ENCODE results near the gene CPNE1. TPM values are rescaled to one million over a fixed set of nuclear protein-coding genes. Genes with fewer than 3 reads are reported as not detected.

CPNE1 gene
- total RNA-seq, 3 donors from 2014 or later (not counting 1 experiment from before 2014, with no cell fraction given): 298 to 342 (median 334) TPM

GRCh38 chr20:35680452-35681183 lies 15.9 kb upstream of the CPNE1 start:
- no peak overlapping the region for H3K4me3 ChIP-seq (ENCODE audit: low read length)
- Mint-ChIP-seq H3K27ac (no peak overlapping the region), H3K27me3 (ENCODE audit: low read depth in 2 of 2) (no peaks in the 10 kb centered on the region), H3K36me3 (no peaks in the 10 kb centered on the region), H3K9me3 (no peaks in the 10 kb centered on the region), H3K4me1 (peaks cover 0 to 5% of the 10 kb centered on the region in 2 donors), H3K4me3 (no peak overlapping the region)
- DNase-seq (no peak), ATAC-seq (no peak)
- H3K27me3 ChIP-seq (ENCODE audit: control insufficient read depth, insufficient read depth, low read length): no peaks in the 10 kb centered on the region
- intact Hi-C loops (cut with micrococcal nuclease): no loop called here
- TF ChIP-seq, protein P1, sequence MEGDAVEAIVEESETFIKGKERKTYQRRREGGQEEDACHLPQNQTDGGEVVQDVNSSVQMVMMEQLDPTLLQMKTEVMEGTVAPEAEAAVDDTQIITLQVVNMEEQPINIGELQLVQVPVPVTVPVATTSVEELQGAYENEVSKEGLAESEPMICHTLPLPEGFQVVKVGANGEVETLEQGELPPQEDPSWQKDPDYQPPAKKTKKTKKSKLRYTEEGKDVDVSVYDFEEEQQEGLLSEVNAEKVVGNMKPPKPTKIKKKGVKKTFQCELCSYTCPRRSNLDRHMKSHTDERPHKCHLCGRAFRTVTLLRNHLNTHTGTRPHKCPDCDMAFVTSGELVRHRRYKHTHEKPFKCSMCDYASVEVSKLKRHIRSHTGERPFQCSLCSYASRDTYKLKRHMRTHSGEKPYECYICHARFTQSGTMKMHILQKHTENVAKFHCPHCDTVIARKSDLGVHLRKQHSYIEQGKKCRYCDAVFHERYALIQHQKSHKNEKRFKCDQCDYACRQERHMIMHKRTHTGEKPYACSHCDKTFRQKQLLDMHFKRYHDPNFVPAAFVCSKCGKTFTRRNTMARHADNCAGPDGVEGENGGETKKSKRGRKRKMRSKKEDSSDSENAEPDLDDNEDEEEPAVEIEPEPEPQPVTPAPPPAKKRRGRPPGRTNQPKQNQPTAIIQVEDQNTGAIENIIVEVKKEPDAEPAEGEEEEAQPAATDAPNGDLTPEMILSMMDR (IDR thresholded peaks at IDR 0.05): no peak
- no peaks in the 10 kb centered on the region for H3K9me3 ChIP-seq (ENCODE audit: control insufficient read depth, insufficient read depth, low read length)
- H3K27ac ChIP-seq (ENCODE audit: low read length): no peak overlapping the region
- no peaks in the 10 kb centered on the region for H3K4me1 ChIP-seq (ENCODE audit: control insufficient read depth, insufficient read depth, low read length)
- peaks cover 14% of the 10 kb centered on the region for H3K36me3 ChIP-seq (ENCODE audit: control insufficient read depth, insufficient read depth, low read length)
- WGBS (ENCODE audit: insufficient coverage): 46% methylated on average over 4 of the region's 4 CpGs

DNA sequence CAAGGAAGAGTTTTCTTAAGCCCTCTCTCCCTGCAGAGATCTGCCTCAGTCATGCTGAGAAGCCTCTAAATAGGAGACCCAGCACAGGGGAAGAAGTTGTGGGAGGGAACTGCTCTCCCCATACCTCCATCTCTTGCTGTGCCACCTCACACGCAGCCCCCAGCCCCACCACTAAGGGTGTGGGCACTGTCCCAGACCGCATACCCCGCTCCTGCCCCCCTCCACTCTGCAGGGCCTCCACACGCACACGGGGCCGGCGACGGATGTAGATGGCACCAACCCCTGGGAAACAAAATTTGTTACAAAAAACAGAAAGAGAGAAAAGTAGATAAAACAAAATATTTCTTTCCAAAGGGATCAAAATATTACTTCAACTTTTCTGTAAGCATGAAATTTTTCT lies 10.2 kb upstream of the CPNE1 start:
- TF ChIP-seq, protein P1 (IDR thresholded peaks at IDR 0.05): no peak
- Histone ChIP-seq H3K27ac (ENCODE audit: low read length) (no peak overlapping the region), H3K4me3 (ENCODE audit: low read length) (no peak overlapping the region), H3K27me3 (ENCODE audit: control insufficient read depth, insufficient read depth, low read length) (no peaks in the 10 kb centered on the region), H3K36me3 (ENCODE audit: control insufficient read depth, insufficient read depth, low read length) (peaks cover 42% of the 10 kb centered on the region), H3K4me1 (ENCODE audit: control insufficient read depth, insufficient read depth, low read length) (no peaks in the 10 kb centered on the region), H3K9me3 (ENCODE audit: control insufficient read depth, insufficient read depth, low read length) (no peaks in the 10 kb centered on the region)
- Mint-ChIP-seq H3K4me3 (no peak overlapping the region), H3K4me1 (no peaks in the 10 kb centered on the region), H3K27me3 (ENCODE audit: low read depth in 2 of 2) (no peaks in the 10 kb centered on the region), H3K36me3 (peaks cover 14% of the 10 kb centered on the region), H3K27ac (no peak overlapping the region), H3K9me3 (no peaks in the 10 kb centered on the region)
- WGBS (ENCODE audit: insufficient coverage): 96% methylated on average over 5 of the region's 8 CpGs
- DNase-seq (no peak), ATAC-seq (no peak)
- intact Hi-C loops (cut with micrococcal nuclease): no loop called here

GRCh38 chr20:35673884-35674283 lies 9.2 kb upstream of the CPNE1 start:
- DNase-seq: no peak
- intact Hi-C loops (cut with micrococcal nuclease): no loop called here
- H3K36me3 ChIP-seq (ENCODE audit: control insufficient read depth, insufficient read depth, low read length): peaks cover 48% of the 10 kb centered on the region
- H3K9me3 ChIP-seq (ENCODE audit: control insufficient read depth, insufficient read depth, low read length): no peaks in the 10 kb centered on the region
- no peak overlapping the region for H3K4me3 ChIP-seq (ENCODE audit: low read length)
- Mint-ChIP-seq H3K27ac (no peak overlapping the region), H3K4me3 (no peak overlapping the region), H3K36me3 (peaks cover 17% of the 10 kb centered on the region), H3K4me1 (no peaks in the 10 kb centered on the region), H3K27me3 (ENCODE audit: low read depth in 2 of 2) (no peaks in the 10 kb centered on the region), H3K9me3 (no peaks in the 10 kb centered on the region)
- H3K27ac ChIP-seq (ENCODE audit: low read length): no peak overlapping the region
- H3K27me3 ChIP-seq (ENCODE audit: control insufficient read depth, insufficient read depth, low read length): no peaks in the 10 kb centered on the region
- no peak for ATAC-seq
- no peaks in the 10 kb centered on the region for H3K4me1 ChIP-seq (ENCODE audit: control insufficient read depth, insufficient read depth, low read length)
- 85% methylated on average over 4 of the region's 4 CpGs for WGBS (ENCODE audit: insufficient coverage)
- TF ChIP-seq, protein P1 (IDR thresholded peaks at IDR 0.05): no peak

- Mint-ChIP-seq H3K36me3 (peaks cover 22% of the 10 kb centered on the region), H3K4me1 (peaks cover 5% of the 10 kb centered on the region in 2 donors)
Measured at GRCh38 chr20:35669681-35670080, 5.0 kb upstream of the CPNE1 start.

More at GRCh38 chr20:35669681-35670080, 5.0 kb upstream of the CPNE1 start:
- Histone ChIP-seq H3K4me3 (ENCODE audit: low read length) (no peak overlapping the region), H3K9me3 (ENCODE audit: control insufficient read depth, insufficient read depth, low read length) (no peaks in the 10 kb centered on the region), H3K27me3 (ENCODE audit: control insufficient read depth, insufficient read depth, low read length) (no peaks in the 10 kb centered on the region), H3K36me3 (ENCODE audit: control insufficient read depth, insufficient read depth, low read length) (peaks cover 43% of the 10 kb centered on the region), H3K4me1 (ENCODE audit: control insufficient read depth, insufficient read depth, low read length) (peaks cover 6% of the 10 kb centered on the region), H3K27ac (ENCODE audit: low read length) (no peak overlapping the region)
- ATAC-seq (no peak), DNase-seq (no peak)
- intact Hi-C loops (cut with micrococcal nuclease): no loop called here
- 89% methylated on average over 1 of the region's 1 CpG for WGBS (ENCODE audit: insufficient coverage)
- Mint-ChIP-seq H3K9me3 (no peaks in the 10 kb centered on the region), H3K27ac (no peak overlapping the region), H3K27me3 (ENCODE audit: low read depth in 2 of 2) (no peaks in the 10 kb centered on the region), H3K4me3 (no peak overlapping the region)
- TF ChIP-seq, protein P1 (IDR thresholded peaks at IDR 0.05): no peak

Measured in natural killer cell (primary cell).